Progenitor cell of endocrine pancreas (in vitro differentiated cells): ENCODE measurements around the gene GPR150. TPM values are rescaled to one million over a fixed set of nuclear protein-coding genes. Genes with fewer than 3 reads are reported as not detected.

Source experiments
- DNase-seq: peaks from one replicate; pipeline ENCODE4 v3.0.0; 2021; ENCODE audit warnings: low spot score; ENCODE audit not compliant: unreplicated experiment
- H3K27ac Mint-ChIP-seq: 2 replicates; pipeline ENCODE4 v1.8.0; 2021; ENCODE audit warnings: mild to moderate bottlenecking, moderate library complexity, mixed read lengths
- H3K27me3 Mint-ChIP-seq: 2 replicates; pipeline ENCODE4 v1.8.0; 2021; ENCODE audit warnings: mixed read lengths
- H3K36me3 Mint-ChIP-seq: 2 replicates; pipeline ENCODE4 v1.8.0; 2022; ENCODE audit warnings: mixed read lengths; ENCODE audit not compliant: insufficient read depth
- H3K4me1 Mint-ChIP-seq: 2 replicates; pipeline ENCODE4 v1.8.0; 2021; ENCODE audit warnings: low read depth, mixed read lengths
- H3K4me3 Mint-ChIP-seq: 2 replicates; pipeline ENCODE4 v1.8.0; 2021; ENCODE audit warnings: low read depth, mild to moderate bottlenecking, moderate library complexity, mixed read lengths
- H3K9me3 Mint-ChIP-seq: 2 replicates; pipeline ENCODE4 v1.8.0; 2021; ENCODE audit warnings: low read depth, mixed read lengths
- total RNA-seq: library from RNA; stranded (reverse); gene quantifications from 2 replicates; pipeline ENCODE4 v1.2.1, GENCODE V29; 2021
- TF ChIP-seq, protein P1 (sequence below): fragments of 200-600 bp; sonication (generic); IDR thresholded peaks from one replicate; pipeline ENCODE4 v1.5.0; 2021; ENCODE audit warnings: antibody characterized with exemption, mild to moderate bottlenecking; ENCODE audit not compliant: unreplicated experiment

Gene GPR150
- total RNA-seq, 1 donor from 2014 or later = not detected

DNA sequence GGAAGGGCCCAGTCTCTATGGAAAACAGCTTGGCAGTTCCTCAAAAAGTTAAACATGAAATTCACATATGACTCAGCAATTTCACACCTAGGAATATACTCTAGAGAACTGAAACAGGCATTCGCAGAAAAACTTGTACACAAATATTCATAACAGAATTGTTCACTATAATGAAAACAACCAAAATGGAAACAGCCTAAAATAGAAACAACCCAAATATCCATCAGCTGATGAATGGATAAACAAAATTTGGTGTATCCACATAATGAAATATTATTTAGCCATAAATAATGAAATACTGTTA lies 4.8 kb upstream of the GPR150 start:
- H3K4me1 Mint-ChIP-seq = peaks cover 6% of the 10 kb centered on the region

DNA sequence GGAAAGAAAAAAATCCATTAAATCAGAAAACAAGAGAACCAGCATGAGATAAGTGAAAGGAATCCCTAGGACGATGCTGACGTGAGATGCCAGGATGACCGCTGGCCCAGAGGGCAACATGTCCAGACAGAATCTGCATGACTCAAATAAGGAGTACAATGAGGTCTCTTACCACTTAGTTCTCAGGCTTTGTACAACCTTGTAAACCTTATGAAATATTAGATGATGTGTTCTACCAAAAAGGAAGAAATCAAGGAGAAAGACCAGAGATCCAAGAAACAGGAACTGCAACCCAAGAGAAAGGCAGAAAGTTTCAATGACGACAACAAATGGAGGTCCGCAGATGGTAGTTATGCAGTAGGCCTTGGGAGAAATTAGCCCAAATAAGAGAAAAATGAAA lies 2.8 kb upstream of the GPR150 start:
- Mint-ChIP-seq H3K4me1 (peaks cover 6% of the 10 kb centered on the region), H3K4me3 (no peak overlapping the region), H3K9me3 (peaks cover 9% of the 10 kb centered on the region), H3K36me3 (peaks cover 1% of the 10 kb centered on the region), H3K27me3 (peaks cover 38% of the 10 kb centered on the region), H3K27ac (no peak overlapping the region)
- no peak for DNase-seq
- TF ChIP-seq, protein P1, sequence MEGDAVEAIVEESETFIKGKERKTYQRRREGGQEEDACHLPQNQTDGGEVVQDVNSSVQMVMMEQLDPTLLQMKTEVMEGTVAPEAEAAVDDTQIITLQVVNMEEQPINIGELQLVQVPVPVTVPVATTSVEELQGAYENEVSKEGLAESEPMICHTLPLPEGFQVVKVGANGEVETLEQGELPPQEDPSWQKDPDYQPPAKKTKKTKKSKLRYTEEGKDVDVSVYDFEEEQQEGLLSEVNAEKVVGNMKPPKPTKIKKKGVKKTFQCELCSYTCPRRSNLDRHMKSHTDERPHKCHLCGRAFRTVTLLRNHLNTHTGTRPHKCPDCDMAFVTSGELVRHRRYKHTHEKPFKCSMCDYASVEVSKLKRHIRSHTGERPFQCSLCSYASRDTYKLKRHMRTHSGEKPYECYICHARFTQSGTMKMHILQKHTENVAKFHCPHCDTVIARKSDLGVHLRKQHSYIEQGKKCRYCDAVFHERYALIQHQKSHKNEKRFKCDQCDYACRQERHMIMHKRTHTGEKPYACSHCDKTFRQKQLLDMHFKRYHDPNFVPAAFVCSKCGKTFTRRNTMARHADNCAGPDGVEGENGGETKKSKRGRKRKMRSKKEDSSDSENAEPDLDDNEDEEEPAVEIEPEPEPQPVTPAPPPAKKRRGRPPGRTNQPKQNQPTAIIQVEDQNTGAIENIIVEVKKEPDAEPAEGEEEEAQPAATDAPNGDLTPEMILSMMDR = no peak

More for the DNA sequence above, 4.8 kb upstream of the GPR150 start:
- Mint-ChIP-seq H3K27ac (no peak overlapping the region), H3K9me3 (peaks cover 9% of the 10 kb centered on the region), H3K4me3 (no peak overlapping the region), H3K27me3 (peaks cover 29% of the 10 kb centered on the region), H3K36me3 (peaks cover 1% of the 10 kb centered on the region)
- DNase-seq = no peak
- TF ChIP-seq, protein P1 = no peak

DNA sequence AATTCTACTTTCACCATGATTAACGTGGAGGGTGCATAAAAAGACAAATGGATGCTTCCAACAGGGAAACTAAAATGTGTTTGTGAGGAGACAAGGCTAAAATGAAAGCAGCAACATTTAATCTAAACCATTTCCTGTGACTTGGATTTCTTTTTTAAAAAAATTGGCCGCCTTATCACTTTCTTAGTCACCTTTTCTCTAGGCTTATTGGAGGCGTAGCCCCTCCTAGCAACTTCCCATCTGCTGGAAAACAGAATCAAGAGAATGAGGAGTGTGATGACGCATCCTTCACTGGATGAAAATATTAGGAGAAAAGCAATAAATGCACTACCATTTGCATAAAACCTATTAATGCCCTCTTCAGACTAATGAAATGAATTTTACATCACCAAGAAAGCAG lies 791 bp upstream of the GPR150 start:
- Mint-ChIP-seq H3K36me3 (no peaks in the 10 kb centered on the region), H3K27ac (no peak overlapping the region), H3K4me3 (peak overlapping the region; percentile 72), H3K4me1 (peaks cover 6% of the 10 kb centered on the region), H3K9me3 (no peaks in the 10 kb centered on the region), H3K27me3 (peaks cover 59% of the 10 kb centered on the region)
- TF ChIP-seq, protein P1 = no peak
- no peak for DNase-seq

DNA sequence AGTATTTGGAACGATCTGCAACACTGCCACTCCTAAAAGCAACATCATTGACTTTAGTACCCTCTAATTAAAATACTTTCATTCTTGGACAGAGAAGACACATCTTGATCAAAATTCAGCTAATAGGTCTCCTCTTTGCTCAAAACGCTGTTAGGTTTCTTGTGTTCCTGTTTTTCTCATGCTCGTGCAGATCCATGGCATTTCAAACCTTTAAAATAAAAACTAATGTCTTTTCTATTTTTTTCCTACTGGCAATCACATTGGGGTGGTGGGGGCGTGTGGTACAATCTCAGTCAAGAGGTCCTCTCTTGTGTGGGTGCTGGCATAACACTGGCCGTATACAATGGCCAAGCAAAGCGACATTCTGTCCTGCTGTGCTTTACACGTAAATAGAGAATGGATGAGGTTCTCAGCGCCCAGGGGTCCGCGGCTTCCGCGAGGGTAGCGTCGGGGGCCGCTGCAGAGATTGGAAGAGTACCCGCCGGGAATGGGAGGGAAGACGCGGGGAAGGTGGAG lies 315 bp upstream of the GPR150 start:
- Mint-ChIP-seq H3K36me3 (no peaks in the 10 kb centered on the region), H3K4me1 (peaks cover 6% of the 10 kb centered on the region), H3K4me3 (peak overlapping the region; percentile 72), H3K27me3 (peaks cover 63% of the 10 kb centered on the region), H3K9me3 (no peaks in the 10 kb centered on the region), H3K27ac (no peak overlapping the region)
- TF ChIP-seq, protein P1 = no peak
- no peak for DNase-seq

DNA sequence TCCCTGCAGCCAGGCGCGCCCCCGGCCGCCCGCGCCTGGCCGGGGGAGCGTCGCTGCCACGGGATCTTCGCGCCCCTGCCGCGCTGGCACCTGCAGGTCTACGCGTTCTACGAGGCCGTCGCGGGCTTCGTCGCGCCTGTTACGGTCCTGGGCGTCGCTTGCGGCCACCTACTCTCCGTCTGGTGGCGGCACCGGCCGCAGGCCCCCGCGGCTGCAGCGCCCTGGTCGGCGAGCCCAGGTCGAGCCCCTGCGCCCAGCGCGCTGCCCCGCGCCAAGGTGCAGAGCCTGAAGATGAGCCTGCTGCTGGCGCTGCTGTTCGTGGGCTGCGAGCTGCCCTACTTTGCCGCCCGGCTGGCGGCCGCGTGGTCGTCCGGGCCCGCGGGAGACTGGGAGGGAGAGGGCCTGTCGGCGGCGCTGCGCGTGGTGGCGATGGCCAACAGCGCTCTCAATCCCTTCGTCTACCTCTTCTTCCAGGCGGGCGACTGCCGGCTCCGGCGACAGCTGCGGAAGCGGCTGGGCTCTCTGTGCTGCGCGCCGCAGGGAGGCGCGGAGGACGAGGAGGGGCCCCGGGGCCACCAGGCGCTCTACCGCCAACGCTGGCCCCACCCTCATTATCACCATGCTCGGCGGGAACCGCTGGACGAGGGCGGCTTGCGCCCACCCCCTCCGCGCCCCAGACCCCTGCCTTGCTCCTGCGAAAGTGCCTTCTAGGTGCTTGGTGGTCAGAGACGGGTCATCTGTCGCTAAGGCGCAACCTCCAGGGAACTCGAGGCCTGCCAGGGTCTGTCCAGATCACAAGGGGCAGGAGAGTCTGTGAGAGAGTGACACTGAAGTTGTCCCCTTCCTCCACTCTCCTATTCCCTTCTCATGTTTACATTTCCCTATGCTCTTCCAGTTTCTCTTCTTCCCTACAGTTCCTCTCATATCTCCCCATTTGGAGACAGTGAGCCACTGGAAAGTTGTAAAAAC lies 1.3 kb downstream of the GPR150 start:
- Mint-ChIP-seq H3K4me3 (peak overlapping the region; percentile 68), H3K36me3 (no peaks in the 10 kb centered on the region), H3K27ac (peak overlapping the region; percentile 30), H3K4me1 (peaks cover 6% of the 10 kb centered on the region), H3K27me3 (peaks cover 70% of the 10 kb centered on the region), H3K9me3 (no peaks in the 10 kb centered on the region)
- peak; percentile 33 for DNase-seq
- TF ChIP-seq, protein P1 = peak; percentile 17
